Mucosa of descending colon (tissue), 3 donors: ENCODE results near the gene RAD17. TPM values are rescaled to one million over a fixed set of nuclear protein-coding genes. Genes with fewer than 3 reads are reported as not detected.

ENCODE experiments used
- total RNA-seq, 3 donors: library from RNA; stranded (reverse); fragmentation: NEBNext Ultra II Directional in 2 of 3; extraction: Animal tissue kit (Norgen Biotek cat#: 25700) in 2 of 3; gene quantifications; one replicate each; pipeline versions ENCODE4 v1.2.1 to v1.2.4, GENCODE V29; 2021 to 2023
- donor health status: DM: no; HTN: no; CAD: no; lungs with moderate emphysema.
- donor health status: DM: no; HTN: no; CAD: no.
- donor health status: DM: no; HTN: yes; CAD: no.

The RAD17 gene
- total RNA-seq, 3 donors from 2014 or later: 15.8 to 20.9 (median 17.6) TPM

Other genes with a start within 250 kb of the RAD17 start
- 10 to 100 TPM in 2 of 3 donors, 1 to 10 TPM in 1; 9.5 to 54.7 (median 10.7) TPM for gene CCNB1, start 202.7 kb upstream of the RAD17 start, total RNA-seq
- 1 to 10 TPM; 1.5 to 9.6 (median 1.6) TPM for gene CENPH, start 180.2 kb upstream of the RAD17 start, total RNA-seq
- 10 to 100 TPM; 18.3 to 22.7 (median 22.0) TPM for gene CDK7, start 134.9 kb upstream of the RAD17 start, total RNA-seq
- 10 to 100 TPM; 15.9 to 25.4 (median 24.2) TPM for gene CCDC125, start 37.0 kb upstream of the RAD17 start, total RNA-seq
- gene AK6, start 298 bp upstream of the RAD17 start, total RNA-seq: 10 to 100 TPM; 21.4 to 35.8 (median 28.5) TPM
- 10 to 100 TPM; 36.5 to 47.7 (median 36.8) TPM for gene TAF9, start 298 bp upstream of the RAD17 start, total RNA-seq
- 10 to 100 TPM; 22.9 to 63.1 (median 48.0) TPM for gene MARVELD2, start 45.3 kb downstream of the RAD17 start, total RNA-seq
- 100 to 1,000 TPM in 2 of 3 donors, 10 to 100 TPM in 1; 50.2 to 134 (median 130) TPM for gene OCLN, start 123.0 kb downstream of the RAD17 start, total RNA-seq
- 10 to 100 TPM; 25.7 to 39.1 (median 26.4) TPM for gene GTF2H2C, start 190.4 kb downstream of the RAD17 start, total RNA-seq